Measurements from ENCODE around the gene SHROOM3.

- TF ChIP-seq MAX (IDR thresholded peaks at IDR 0.05) = no peak
- no peak for TF ChIP-seq EP300 (IDR thresholded peaks at IDR 0.05; ENCODE audit: borderline replicate concordance)
- no peak for TF ChIP-seq TAF1 (IDR thresholded peaks at IDR 0.05; ENCODE audit: low read depth)
- TF ChIP-seq TCF12 (IDR thresholded peaks at IDR 0.05; ENCODE audit: low read depth) = no peak
Observed at GRCh38 chr4:76750716-76751115, 315.7 kb downstream of the SHROOM3 start.

Data from Ishikawa (cell line).